MM.1S (cell line): ENCODE data around the gene OSGIN1.

Experiments used
- EZH2 ChIP-seq: fragments of 300-600 bp; sonication (generic); optimal IDR thresholded peaks from 2 replicates; pipeline ENCODE3; 2017; ENCODE audit warnings: low read depth, mild to moderate bottlenecking, antibody characterized with exemption, low read length, mixed read lengths
- EZH2phosphoT487 ChIP-seq: fragments of 300-600 bp; sonication (generic); IDR thresholded peaks from 2 replicates; pipeline ENCODE4 v1.6.1; 2018; ENCODE audit warnings: antibody characterized with exemption, low read length
- TF ChIP-seq, protein P1 (sequence below): fragments of 300-600 bp; sonication (generic); IDR thresholded peaks from 2 replicates; pipeline ENCODE4 v1.5.1; 2016; ENCODE audit warnings: antibody characterized with exemption, low read length, mixed read lengths

DNA sequence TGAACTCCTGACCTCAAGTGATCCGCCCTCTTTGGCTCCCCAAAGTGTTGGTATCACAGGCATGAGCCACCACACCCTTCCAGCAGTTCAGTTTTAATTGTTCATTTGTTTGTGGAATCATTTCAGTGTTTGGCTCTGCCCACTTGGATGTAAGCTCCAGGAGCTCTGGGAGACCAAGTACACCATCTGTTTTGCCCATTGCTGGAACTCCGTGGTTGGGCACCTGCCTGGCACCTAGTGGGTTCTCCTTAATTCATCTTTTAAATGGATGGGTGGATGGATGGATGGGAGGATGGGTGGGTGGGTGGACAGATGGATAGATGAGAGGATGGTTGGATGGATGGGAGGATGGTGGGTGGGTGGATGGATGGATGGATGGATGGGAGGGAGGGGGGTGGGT, 14.1 kb downstream of the OSGIN1 start:
- TF ChIP-seq, protein P1, sequence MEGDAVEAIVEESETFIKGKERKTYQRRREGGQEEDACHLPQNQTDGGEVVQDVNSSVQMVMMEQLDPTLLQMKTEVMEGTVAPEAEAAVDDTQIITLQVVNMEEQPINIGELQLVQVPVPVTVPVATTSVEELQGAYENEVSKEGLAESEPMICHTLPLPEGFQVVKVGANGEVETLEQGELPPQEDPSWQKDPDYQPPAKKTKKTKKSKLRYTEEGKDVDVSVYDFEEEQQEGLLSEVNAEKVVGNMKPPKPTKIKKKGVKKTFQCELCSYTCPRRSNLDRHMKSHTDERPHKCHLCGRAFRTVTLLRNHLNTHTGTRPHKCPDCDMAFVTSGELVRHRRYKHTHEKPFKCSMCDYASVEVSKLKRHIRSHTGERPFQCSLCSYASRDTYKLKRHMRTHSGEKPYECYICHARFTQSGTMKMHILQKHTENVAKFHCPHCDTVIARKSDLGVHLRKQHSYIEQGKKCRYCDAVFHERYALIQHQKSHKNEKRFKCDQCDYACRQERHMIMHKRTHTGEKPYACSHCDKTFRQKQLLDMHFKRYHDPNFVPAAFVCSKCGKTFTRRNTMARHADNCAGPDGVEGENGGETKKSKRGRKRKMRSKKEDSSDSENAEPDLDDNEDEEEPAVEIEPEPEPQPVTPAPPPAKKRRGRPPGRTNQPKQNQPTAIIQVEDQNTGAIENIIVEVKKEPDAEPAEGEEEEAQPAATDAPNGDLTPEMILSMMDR: no peak
- TF ChIP-seq EZH2phosphoT487: no peak
- no peak for TF ChIP-seq EZH2
